SK-N-MC (cell line): ENCODE data around the gene CTTNBP2NL.

ENCODE experiments used
- EZH2 ChIP-seq: fragments of 200-600 bp; sonication (generic); IDR thresholded peaks from one replicate; pipeline ENCODE4 v1.6.1; 2017; ENCODE audit warnings: antibody characterized with exemption
- FOXP2 ChIP-seq: optimal IDR thresholded peaks from 2 replicates; pipeline ENCODE3; 2011; ENCODE audit warnings: mild to moderate bottlenecking, moderate library complexity; ENCODE audit not compliant: insufficient read depth; ENCODE audit errors: extremely low read length, control extremely low read depth
- POLR2AphosphoS5 ChIP-seq: IDR thresholded peaks from 2 replicates; pipeline ENCODE4 v1.6.1; 2012; ENCODE audit warnings: mild to moderate bottlenecking, low read depth, low read length, borderline replicate concordance

GRCh38 chr1:112394743-112395062 lies 1.3 kb upstream of the CTTNBP2NL start:
- no peak for TF ChIP-seq EZH2
- TF ChIP-seq POLR2AphosphoS5 = no peak
- no peak for TF ChIP-seq FOXP2
